Adrenal gland (tissue), 5 donors: ENCODE results near the gene UBC.

Source experiments
- POLR2A ChIP-seq, 2 donors: fragments of 450-650 bp; IDR thresholded peaks; one replicate each; pipeline ENCODE4 v1.6.1; 2017; ENCODE audit warnings: antibody characterized with exemption in 2 of 2, mild to moderate bottlenecking in 2 of 2, moderate library complexity in 1 of 2
- TF ChIP-seq, protein P1 (sequence below), 6 experiments: fragments of 450-650 bp in 4 of 6; fragments of 200-600 bp in 2 of 6; sonication (generic) in 1 of 6; IDR thresholded peaks; 1 replicate in 5 of 6; 2 replicates in 1 of 6; pipeline versions ENCODE4 v1.5.1 to v1.8.0; 2016 to 2021; ENCODE audit warnings: antibody characterized with exemption in 6 of 6, mild to moderate bottlenecking in 2 of 6, moderate library complexity in 1 of 6
- donor health status: DM: no; HTN: no; CAD: no.

DNA sequence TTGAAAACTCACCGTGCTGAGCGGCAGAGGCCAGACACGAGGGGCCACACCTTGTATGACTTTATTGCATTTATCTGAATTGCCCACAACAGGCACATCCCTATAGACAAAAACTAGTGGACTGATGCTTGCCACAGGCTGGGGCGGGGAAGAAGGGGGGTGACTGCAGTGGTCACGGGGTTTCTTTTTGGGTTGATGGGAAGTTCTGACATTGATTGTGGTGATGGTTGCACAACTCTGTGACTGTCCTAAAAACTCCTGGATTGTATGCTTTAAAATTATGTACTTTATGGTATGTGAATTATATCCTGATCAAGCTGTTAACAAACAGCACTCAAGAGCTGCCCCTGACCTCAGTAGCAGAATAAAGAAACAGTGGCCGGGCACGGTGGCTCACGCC lies 48.8 kb upstream of the UBC start:
- TF ChIP-seq POLR2A (IDR thresholded peaks at IDR 0.05), result no peak
- TF ChIP-seq, protein P1, sequence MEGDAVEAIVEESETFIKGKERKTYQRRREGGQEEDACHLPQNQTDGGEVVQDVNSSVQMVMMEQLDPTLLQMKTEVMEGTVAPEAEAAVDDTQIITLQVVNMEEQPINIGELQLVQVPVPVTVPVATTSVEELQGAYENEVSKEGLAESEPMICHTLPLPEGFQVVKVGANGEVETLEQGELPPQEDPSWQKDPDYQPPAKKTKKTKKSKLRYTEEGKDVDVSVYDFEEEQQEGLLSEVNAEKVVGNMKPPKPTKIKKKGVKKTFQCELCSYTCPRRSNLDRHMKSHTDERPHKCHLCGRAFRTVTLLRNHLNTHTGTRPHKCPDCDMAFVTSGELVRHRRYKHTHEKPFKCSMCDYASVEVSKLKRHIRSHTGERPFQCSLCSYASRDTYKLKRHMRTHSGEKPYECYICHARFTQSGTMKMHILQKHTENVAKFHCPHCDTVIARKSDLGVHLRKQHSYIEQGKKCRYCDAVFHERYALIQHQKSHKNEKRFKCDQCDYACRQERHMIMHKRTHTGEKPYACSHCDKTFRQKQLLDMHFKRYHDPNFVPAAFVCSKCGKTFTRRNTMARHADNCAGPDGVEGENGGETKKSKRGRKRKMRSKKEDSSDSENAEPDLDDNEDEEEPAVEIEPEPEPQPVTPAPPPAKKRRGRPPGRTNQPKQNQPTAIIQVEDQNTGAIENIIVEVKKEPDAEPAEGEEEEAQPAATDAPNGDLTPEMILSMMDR (IDR thresholded peaks at IDR 0.05), result no peak
